Measurements from ENCODE around the gene FAM107B. TPM values are rescaled to one million over a fixed set of nuclear protein-coding genes. Genes with fewer than 3 reads are reported as not detected.

Gene FAM107B
- total RNA-seq, 1 donor from 2014 or later = 3.4 TPM

DNA sequence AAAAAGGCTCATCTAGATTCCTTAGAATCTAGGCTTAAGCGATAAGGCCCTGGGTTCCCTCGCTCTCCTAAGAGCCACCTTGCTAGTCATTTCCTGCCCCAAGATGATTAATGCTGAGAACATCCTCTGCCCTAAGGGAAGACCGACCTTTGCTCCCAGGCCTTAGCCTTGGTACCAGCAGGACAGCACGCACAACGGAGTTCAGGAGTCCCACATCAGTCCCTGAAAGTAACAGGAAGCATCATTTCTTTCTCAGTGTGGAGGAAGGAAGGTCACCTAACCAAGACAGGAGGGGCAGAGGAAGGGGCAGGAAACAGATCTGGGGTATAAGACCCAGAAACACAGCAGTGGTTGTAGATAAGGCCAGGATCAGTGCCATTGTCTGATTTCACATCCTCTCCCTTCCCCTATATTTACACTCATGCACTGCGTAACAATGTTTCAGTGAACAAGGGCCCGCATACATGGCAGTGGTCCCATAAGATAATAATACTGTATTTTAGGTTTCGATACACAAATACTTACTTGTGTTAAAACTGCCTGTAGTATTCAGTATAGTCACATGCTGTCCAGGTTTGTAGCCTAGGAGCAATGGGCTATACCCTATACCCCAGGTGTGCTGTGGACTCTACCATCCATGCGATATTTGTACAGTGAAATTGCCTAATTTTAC, 8.1 kb upstream of the FAM107B start:
- DNase-seq (no peak), ATAC-seq (no peak)
- intact Hi-C loops (cut with micrococcal nuclease) = no loop called here

DNA sequence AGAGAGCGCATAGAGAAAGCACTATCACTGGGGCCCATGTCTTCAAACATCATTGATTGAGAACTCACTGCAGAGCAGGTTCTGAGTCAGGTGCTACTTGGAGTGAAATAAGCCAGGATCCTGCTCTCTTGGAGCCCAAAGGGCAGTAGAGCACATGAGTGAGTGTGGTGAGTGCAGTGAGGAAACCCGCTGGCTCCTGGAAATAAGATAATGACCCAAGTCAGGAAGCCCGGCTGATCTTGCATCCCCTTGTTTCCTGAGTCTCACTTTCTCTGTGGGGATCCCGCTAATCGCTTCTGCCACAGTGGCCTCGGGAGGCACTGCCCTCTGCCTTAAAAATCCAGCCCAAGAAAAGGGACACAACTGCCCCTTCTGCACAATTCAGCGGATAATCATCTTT, 7.1 kb upstream of the FAM107B start:
- DNase-seq = no peak
- ATAC-seq = no peak
- intact Hi-C loops (cut with micrococcal nuclease) = no loop called here

DNA sequence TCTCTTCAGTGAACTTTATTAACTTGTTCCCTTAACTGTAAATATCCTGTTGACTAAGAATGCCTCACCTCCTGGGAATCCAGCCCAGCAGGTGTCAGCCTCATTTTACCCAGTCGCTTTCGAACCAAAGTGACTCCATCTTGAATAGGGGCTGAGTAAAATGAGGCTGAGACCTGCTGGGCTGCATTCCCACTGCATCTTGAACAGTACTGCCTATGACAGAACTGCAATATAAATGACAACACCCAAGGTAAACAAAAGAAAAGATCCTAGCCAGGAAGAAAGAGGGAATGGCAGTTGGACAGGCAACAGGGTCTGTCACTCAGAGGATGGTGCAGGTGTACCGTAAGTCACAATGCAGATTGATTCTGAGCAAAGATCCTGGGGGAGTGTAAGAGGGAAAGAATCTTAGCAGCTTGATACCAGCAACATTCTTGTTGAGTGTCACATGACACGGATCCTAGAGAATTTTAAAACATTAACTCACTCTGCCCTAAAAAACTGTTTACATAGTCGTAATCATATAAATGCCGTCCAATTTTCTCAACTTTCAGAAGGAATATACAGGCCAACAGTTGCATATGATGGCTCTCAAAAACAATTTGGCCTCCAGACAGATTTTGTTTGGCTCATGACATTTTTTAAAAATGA, 4.4 kb upstream of the FAM107B start:
- ATAC-seq = peak; percentile 83
- intact Hi-C loops (cut with micrococcal nuclease) = no loop called here
- DNase-seq = no peak

DNA sequence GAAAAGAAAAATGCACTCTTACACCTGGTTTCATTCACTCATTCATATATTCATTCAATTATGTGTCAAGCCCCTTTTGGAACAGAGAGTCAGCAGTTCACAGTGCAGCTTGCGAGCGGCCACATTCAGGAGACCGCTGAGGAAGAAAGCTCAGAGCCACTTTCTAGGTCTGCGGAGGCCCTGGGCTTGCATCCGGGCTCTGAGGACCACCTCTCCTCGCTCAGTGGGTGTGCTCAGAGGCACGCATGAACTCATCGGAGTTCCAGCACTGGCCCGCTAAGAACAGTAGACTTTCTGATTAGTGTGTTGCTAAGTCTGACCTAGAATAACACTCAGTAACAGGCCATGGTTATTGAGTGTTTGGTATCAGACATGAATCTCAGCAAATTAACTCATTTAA, 1.8 kb upstream of the FAM107B start:
- ATAC-seq (no peak), DNase-seq (no peak)
- intact Hi-C loops (cut with micrococcal nuclease) = no loop called here

DNA sequence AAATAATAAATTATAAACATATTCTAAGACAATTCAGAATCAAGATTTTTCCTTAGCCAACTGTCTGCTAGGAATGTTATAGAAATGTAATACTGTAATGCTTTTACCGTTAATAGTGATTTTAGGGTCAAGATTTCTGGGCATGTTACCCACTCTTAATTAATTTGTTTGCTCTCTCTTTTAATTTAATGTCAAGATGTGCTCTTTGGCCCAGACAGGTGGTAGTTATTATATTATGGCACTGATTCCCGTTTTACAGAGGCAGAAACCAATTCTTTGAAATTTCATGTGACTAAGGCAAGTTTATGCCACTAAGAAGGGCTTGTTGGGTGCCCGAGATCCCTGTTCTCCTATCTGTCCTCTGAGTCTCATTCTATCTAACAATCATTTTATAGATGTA, 959 bp upstream of the FAM107B start:
- intact Hi-C loops (cut with micrococcal nuclease) = no loop called here
- no peak for DNase-seq
- ATAC-seq = no peak

DNA sequence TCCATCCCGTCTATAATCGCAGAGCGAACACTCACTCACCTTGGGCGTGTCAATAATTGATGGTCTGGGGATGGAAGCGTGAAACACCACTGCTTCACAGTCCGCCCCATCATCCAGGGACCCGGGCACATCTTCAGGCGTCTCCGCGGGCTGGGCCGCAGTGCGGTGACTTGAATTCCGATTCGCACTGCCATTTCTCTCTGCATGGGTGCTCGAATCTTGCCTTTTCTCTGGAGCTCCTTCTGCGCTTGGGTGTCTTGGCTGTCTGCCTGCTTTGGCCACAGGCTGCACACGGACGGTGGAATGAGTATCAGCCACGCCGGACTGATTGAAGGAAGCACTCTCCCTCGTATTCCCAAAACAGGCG, 500 bp downstream of the FAM107B start:
- no peak for DNase-seq
- no peak for ATAC-seq
- intact Hi-C loops (cut with micrococcal nuclease) = no loop called here

DNA sequence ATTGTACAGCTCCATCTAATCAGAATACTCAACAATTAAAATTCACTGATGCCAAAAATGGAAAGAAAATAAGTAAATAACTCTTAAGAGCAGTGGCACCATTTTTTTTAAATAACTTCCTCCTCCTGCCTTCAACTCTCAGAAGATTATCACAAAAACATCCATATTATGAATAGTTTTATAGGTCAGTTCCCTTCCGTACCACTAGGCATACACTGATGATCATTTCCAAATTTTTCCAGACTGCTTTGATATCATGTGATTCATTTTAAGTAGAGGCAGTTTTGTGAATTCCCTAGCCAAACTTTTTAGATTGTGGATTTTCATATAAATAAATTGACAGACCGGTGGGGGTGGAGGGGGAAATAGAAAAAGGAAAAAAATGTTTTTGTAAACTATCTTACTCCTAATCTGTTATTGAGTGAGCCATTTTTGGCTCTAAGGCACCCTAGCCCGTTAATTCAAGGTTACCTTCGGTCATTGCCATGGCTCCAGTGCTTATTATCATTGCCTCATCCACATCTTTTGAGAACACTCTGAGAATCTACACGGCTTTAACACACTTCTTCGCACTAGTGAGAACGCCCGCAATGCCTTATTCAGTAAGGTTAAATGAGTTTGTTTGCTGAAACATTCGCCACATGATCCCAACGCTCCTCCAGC, 1.0 kb downstream of the FAM107B start:
- ATAC-seq = no peak

DNA sequence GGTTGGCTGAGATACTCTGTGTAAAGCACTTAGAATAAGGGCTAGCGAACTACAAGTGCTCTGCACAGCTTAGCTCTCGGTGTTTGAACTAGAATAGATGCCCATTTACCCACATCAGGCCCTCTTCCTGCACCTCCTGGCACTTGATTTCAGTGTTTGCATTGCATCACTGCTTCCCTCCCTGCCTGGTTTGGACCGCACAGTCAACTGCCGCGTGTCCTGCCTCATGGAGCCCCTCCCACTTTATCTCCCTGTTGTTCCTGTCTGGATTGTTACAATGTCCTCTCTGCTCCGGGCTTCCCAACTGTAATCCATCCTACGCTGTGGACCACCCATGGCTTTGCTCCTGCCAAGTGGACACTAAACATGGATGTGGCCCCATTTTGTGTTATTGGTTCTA, 2.3 kb downstream of the FAM107B start:
- intact Hi-C loops (cut with micrococcal nuclease) = no loop called here
- peak; percentile 47 for ATAC-seq
- DNase-seq = no peak

More for the DNA sequence above, 1.0 kb downstream of the FAM107B start:
- intact Hi-C loops (cut with micrococcal nuclease) = no loop called here
- DNase-seq = no peak

DNA sequence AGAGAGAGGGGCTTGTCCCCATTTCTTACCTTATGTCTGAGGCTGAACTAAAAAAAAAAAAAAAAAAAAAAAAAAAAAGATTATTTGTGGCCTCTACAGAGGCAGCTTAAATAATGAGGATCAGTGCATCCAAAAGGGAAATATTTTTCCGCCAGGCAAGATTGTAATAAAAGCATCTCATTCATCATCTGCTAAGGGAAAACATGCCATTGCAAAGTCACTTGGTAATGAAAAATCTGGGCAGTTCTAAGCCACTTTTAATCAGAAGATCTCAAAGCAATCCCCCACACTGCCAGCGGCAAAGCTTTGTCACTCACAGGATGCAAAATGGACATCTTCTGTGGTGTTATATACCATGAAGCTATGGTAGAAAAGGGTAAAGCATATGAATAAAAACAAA, 3.8 kb downstream of the FAM107B start:
- ATAC-seq (no peak), DNase-seq (no peak)
- intact Hi-C loops (cut with micrococcal nuclease) = no loop called here

DNA sequence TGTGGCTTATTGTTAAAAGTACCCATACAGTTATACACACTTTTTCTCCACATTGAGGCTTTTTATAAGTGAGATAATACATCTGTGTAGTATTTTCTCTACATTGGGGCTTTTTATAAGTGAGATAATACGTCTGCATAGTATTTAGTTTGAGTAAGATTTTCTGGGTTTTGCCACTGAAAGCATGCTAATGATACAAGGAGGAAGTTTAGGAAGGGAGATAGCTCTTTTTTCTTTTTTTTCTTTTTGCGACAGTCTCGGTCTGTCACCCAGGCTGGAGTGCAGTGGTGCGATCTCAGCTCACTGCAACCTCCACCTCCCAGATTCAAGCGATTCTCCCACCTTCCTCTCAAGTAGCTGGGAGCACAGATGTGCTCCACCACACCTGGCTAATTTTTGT, 13.3 kb downstream of the FAM107B start:
- no peak for DNase-seq
- ATAC-seq = no peak
- intact Hi-C loops (cut with micrococcal nuclease) = no loop called here

DNA sequence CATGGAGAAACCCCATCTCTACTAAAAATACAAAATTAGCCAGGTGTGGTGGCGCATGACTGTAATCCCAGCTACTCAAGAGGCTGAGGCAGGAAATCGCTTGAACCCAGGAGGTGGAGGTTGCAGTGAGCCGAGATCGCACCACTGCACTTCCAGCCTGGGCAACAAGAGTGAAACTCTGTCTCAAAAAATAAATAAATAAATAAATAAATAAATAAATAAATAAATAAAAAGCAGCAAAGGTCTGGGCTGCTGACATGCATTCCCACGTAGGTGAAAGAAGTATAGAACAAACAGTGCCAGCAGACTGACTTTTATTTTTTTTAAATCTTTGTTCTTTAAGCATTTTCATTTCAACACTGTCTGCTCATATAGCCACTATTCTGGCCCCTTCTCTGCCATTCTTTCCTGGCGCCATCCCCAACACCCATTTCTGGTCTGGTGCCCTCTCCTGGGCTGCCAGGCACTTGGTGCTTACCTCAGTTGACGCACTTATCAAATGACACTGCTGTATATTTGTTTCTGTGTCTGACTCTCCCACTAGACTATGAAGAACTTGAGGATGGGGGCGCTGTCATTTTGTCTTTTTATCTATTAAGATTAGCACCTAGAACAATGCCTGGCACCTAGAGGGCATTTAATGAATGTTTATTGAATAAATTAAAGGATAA, 15.6 kb downstream of the FAM107B start:
- intact Hi-C loops (cut with micrococcal nuclease) = no loop called here
- ATAC-seq = no peak
- no peak for DNase-seq

DNA sequence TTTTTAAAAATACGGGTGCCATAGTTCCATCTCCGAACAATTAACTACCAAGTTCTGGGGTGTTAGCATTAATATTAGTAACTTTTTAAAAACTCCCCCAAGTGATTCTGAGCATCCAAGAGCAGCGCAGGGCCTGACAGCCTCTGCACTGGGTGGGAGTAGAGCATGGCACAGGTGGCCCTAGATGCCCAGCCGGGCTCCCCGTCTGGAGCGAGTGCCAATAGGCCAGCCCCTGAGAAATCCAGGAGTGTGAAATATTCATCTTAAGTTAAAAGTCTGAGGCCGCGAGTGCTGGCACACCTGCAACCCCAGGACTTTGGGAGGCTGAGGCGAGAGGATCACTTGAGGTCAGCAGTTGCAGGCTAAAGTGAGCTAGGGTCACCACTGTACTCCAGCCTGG, 16.2 kb downstream of the FAM107B start:
- intact Hi-C loops (cut with micrococcal nuclease) = no loop called here
- no peak for DNase-seq
- ATAC-seq = no peak

DNA sequence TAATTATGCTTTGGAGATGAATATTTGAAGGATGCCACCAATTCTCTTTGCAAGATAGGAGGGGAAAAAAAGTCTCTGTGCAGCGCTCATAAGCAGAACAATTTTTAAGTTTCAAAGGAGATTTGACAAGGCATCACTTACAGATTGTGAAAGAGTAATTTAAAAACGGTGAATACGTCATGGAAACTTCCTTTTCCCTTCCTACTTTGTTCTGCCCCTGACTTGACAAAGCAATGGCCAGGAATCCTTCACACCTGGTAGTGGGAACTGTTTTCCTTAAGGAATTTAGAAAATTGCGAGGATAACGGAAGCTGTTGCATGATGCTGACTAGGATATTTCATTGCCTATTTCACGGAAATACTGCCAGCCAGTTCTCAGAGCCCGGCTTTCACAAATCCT, 16.7 kb downstream of the FAM107B start:
- intact Hi-C loops (cut with micrococcal nuclease) = no loop called here
- ATAC-seq = no peak
- no peak for DNase-seq

DNA sequence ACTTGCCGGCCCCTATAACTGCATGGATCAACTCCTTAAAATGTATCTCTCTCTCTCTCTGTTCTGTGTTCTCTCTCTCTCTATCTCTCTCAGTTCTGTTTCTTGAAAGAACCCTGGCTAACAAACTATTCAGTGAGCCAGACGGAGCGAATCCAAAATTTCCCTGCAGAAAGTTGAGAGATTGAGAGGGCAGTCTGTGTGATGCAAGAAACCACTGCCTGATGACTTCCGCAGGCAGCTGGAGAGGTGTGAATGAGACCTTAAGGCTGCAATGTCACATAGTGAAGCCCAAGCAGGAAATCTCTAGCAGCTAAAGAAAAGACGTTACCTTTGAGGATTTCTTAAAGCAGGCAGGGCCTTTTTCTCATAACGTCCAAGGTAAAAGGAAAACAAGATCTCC, 17.3 kb downstream of the FAM107B start:
- ATAC-seq (peak; percentile 28), DNase-seq (no peak)
- intact Hi-C loops (cut with micrococcal nuclease) = no loop called here

DNA sequence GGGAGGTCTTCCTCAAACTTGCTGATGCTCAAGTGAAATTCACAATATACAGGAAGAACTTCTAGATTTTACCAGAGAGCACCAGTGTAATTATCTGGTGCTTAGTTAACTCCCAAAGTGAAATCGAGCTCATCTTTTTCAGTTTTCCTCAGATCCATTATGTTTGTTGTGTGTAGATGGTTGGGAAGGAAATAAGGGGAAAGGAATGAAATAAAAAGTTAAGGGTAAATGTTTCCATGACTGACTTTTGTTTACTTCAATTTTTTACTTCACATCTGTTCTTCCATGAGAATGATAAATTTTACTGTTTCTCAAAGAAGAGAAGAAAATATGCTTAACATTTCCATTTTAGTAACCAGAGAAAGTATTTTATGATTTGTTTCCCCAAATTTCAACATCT, 21.3 kb downstream of the FAM107B start:
- ATAC-seq = no peak
- intact Hi-C loops (cut with micrococcal nuclease) = no loop called here
- DNase-seq = no peak

DNA sequence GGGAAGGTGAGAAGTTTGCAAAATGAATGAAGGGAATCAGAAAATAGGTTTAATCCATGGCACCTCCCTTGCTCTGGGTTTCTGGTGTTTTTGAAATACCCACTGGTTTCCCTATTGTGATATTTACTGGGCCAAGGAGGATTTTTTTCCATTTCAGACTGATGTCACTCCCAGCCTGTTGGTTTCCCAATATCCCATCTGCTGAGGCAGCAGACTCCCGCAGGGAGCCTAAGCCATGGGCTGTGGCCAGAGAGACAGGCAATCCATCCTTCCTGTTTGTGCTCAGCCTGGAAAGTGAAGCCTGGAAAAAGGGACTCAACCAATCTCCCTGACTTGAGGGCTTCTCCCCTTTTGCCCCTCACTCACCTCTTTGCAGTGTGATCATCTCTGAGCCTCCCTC, 22.8 kb downstream of the FAM107B start:
- DNase-seq (peak; percentile 82), ATAC-seq (peak; percentile 92)
- intact Hi-C loops (cut with micrococcal nuclease) = no loop called here

DNA sequence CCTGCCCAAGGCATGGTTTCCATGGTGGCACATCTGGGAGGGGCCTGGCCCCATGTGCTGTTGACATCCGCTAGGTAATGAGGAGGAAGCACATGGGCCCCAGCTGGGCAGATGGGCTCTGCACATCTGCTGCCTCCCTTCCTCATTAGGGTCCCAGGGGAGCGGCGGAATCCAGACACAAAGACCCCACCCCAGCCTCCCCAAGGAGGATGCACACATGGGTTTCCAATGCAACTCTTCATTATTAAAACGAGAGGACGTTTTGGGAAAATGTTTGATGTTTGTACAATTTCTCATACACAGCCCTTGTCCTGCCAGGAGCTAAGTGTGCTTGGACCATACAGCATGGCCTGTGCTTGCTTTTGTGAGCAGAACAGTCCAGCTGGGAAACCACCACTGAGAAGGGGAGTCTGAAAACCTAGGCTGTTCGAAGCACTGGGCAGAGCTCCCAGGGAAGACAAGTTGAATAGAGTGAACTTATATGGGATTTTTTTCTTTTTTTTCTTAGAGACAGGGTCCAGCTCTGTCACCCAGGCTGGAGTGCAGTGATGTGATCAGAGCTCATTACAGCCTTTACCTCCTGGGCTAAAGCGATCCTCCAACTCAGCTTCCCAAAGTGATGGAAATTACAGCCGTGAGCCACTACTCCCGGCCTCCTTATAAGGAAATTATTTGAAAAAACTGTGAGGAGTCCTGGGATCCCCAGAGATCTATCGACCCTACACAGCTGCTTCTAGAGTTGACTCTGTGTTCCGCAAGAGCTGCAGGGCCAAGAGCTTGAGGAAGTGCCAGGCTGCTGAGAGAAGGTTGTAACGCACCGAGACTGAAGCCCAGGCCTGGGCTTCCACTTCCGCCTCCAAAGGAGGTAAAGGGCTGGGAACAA, 23.4 kb downstream of the FAM107B start:
- intact Hi-C loops (cut with micrococcal nuclease) = no loop called here
- DNase-seq (peak; percentile 68), ATAC-seq (peak; percentile 83)

DNA sequence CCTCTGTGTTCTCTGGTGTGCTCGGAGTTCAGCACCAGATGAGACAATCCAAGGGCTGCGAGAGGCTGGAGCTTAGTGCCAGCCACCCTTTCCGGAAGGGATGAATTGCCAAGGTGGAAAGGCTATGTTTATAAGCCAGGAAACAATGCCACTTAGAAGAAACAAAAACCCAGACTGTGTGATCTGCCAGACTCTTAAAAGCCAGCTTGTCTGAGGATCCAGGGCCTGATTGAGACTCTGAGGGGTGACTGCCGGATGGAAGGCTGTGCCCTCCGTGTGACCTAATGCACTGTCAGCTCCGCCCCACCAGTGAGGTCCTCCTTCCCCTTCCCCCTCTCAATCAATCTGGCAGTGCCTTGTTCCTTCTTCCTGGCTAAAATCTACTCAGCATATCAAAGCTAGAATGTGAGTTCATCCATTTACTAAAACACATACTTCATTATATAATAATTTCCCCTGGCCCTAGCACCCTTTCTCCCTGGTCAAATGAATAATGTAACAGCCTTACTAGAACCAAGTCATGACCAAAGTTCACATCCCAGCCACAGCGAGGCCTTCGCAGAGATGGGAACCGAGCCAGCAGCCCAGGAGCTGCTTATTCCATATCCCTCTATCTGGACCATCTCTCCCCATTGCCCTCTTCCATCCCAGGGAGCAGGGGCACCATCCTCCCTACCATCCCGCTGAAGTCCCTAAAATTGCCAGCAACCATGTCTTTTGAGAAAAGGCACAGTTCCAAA, 25.5 kb downstream of the FAM107B start:
- ATAC-seq (no peak), DNase-seq (peak; percentile 43)
- intact Hi-C loops (cut with micrococcal nuclease) = no loop called here

DNA sequence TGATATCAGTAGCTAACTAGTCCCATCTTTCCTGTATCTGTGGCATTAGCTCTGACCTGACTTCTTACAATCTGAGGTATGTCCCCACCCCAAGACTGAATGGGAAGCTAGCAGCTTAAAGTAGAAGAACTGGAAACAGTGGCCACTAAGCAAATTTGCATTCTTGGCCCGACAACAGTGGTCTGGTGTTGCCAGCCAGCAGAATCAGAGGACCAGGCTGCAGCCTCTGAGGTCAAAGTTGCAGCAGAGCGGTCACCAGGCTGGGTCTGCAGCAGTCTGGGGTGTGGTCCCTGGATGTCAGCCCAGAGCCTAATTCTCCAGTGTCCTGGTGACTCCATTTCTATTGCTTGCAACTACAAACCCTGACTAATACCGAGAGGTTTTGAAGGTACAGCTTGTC, 26.3 kb downstream of the FAM107B start:
- intact Hi-C loops (cut with micrococcal nuclease) = no loop called here
- DNase-seq = peak; percentile 49
- ATAC-seq = peak; percentile 28

All from left ventricle myocardium superior (tissue), 1 donor.